Progenitor cell of endocrine pancreas (in vitro differentiated cells): ENCODE data around the gene SPARC. TPM values are rescaled to one million over a fixed set of nuclear protein-coding genes. Genes with fewer than 3 reads are reported as not detected.

Source experiments
- DNase-seq: peaks from one replicate; pipeline ENCODE4 v3.0.0; 2021; ENCODE audit warnings: low spot score; ENCODE audit not compliant: unreplicated experiment
- H3K27ac Mint-ChIP-seq: 2 replicates; pipeline ENCODE4 v1.8.0; 2021; ENCODE audit warnings: mild to moderate bottlenecking, moderate library complexity, mixed read lengths
- H3K27me3 Mint-ChIP-seq: 2 replicates; pipeline ENCODE4 v1.8.0; 2021; ENCODE audit warnings: mixed read lengths
- H3K36me3 Mint-ChIP-seq: 2 replicates; pipeline ENCODE4 v1.8.0; 2022; ENCODE audit warnings: mixed read lengths; ENCODE audit not compliant: insufficient read depth
- H3K4me1 Mint-ChIP-seq: 2 replicates; pipeline ENCODE4 v1.8.0; 2021; ENCODE audit warnings: low read depth, mixed read lengths
- H3K4me3 Mint-ChIP-seq: 2 replicates; pipeline ENCODE4 v1.8.0; 2021; ENCODE audit warnings: low read depth, mild to moderate bottlenecking, moderate library complexity, mixed read lengths
- H3K9me3 Mint-ChIP-seq: 2 replicates; pipeline ENCODE4 v1.8.0; 2021; ENCODE audit warnings: low read depth, mixed read lengths
- CTCF ChIP-seq: fragments of 200-600 bp; sonication (generic); IDR thresholded peaks from one replicate; pipeline ENCODE4 v1.5.0; 2021; ENCODE audit warnings: antibody characterized with exemption, mild to moderate bottlenecking; ENCODE audit not compliant: unreplicated experiment
- total RNA-seq: library from RNA; stranded (reverse); gene quantifications from 2 replicates; pipeline ENCODE4 v1.2.1, GENCODE V29; 2021

SPARC gene
- total RNA-seq, 1 donor from 2014 or later, result 55.2 TPM

GRCh38 chr5:151677776-151678545 lies 8.8 kb downstream of the SPARC start:
- H3K27ac Mint-ChIP-seq, result no peak overlapping the region
- no peaks in the 10 kb centered on the region for H3K9me3 Mint-ChIP-seq
- DNase-seq, result no peak
- H3K4me3 Mint-ChIP-seq, result no peak overlapping the region
- no peak for TF ChIP-seq CTCF
- peaks cover 8% of the 10 kb centered on the region for H3K27me3 Mint-ChIP-seq
- peaks cover 5% of the 10 kb centered on the region for H3K4me1 Mint-ChIP-seq
- no peaks in the 10 kb centered on the region for H3K36me3 Mint-ChIP-seq

- no peak for DNase-seq
- no peak overlapping the region for H3K4me3 Mint-ChIP-seq
- H3K27me3 Mint-ChIP-seq, result peaks cover 9% of the 10 kb centered on the region
- H3K27ac Mint-ChIP-seq, result no peak overlapping the region
- TF ChIP-seq CTCF, result no peak
- no peaks in the 10 kb centered on the region for H3K9me3 Mint-ChIP-seq
- H3K36me3 Mint-ChIP-seq, result no peaks in the 10 kb centered on the region
- peaks cover 5% of the 10 kb centered on the region for H3K4me1 Mint-ChIP-seq
These were observed 10.0 kb downstream of the SPARC start for GRCh38 chr5:151676719-151677118.

GRCh38 chr5:151676314-151676712 lies 10.4 kb downstream of the SPARC start:
- Mint-ChIP-seq H3K4me3 (no peak overlapping the region), H3K9me3 (no peaks in the 10 kb centered on the region), H3K4me1 (peaks cover 5% of the 10 kb centered on the region), H3K36me3 (no peaks in the 10 kb centered on the region), H3K27ac (no peak overlapping the region), H3K27me3 (peaks cover 9% of the 10 kb centered on the region)
- TF ChIP-seq CTCF, result no peak
- DNase-seq, result no peak

- Mint-ChIP-seq H3K27me3 (peaks cover 9% of the 10 kb centered on the region), H3K4me3 (no peak overlapping the region), H3K36me3 (no peaks in the 10 kb centered on the region), H3K4me1 (peaks cover 5% of the 10 kb centered on the region), H3K9me3 (no peaks in the 10 kb centered on the region), H3K27ac (no peak overlapping the region)
- TF ChIP-seq CTCF, result no peak
- DNase-seq, result no peak
These were observed 11.0 kb downstream of the SPARC start for GRCh38 chr5:151675611-151676313.

GRCh38 chr5:151674626-151675610 lies 11.8 kb downstream of the SPARC start:
- Mint-ChIP-seq H3K36me3 (no peaks in the 10 kb centered on the region), H3K9me3 (no peaks in the 10 kb centered on the region), H3K4me1 (peaks cover 12% of the 10 kb centered on the region), H3K4me3 (no peak overlapping the region), H3K27me3 (peaks cover 12% of the 10 kb centered on the region), H3K27ac (no peak overlapping the region)
- no peak for DNase-seq
- no peak for TF ChIP-seq CTCF
